Prostate gland (tissue), 2 donors: ENCODE data around the gene ERICH3. TPM values are rescaled to one million over a fixed set of nuclear protein-coding genes. Genes with fewer than 3 reads are reported as not detected.
"Not testable (repeated sequence)": the region's sequence is repeated elsewhere in the genome, so short reads cannot be mapped to it uniquely, and the experiment has no call there.

ENCODE experiments used
- DNase-seq: peaks from one replicate; pipeline ENCODE4 v3.0.0-alpha.2; 2019; ENCODE audit warnings: low spot score
- H3K27ac ChIP-seq, 2 donors: fragments of 200-600 bp; sonication (generic); 2 replicates each; pipeline ENCODE4 v1.5.1; 2017 to 2019
- H3K27me3 ChIP-seq: fragments of 200-600 bp; sonication (generic); replicated peaks from 2 replicates; pipeline ENCODE4 v1.5.1; 2019; ENCODE audit not compliant: insufficient read depth
- H3K36me3 ChIP-seq, 2 donors: fragments of 200-600 bp; sonication (generic); 1 replicate in 1 of 2; 2 replicates in 1 of 2; pipeline versions ENCODE4 v1.5.1 to v1.8.1; 2017 to 2019
- H3K4me1 ChIP-seq: fragments of 200-600 bp; sonication (generic); replicated peaks from 2 replicates; pipeline ENCODE4 v1.5.1; 2019
- H3K4me3 ChIP-seq, 2 donors: fragments of 200-600 bp; sonication (generic); 2 replicates each; pipeline ENCODE4 v1.5.1; 2017 to 2019
- H3K9me3 ChIP-seq: fragments of 200-600 bp; sonication (generic); 2 replicates; pipeline ENCODE4 v1.5.1; 2017
- POLR2A ChIP-seq: fragments of 450-650 bp; IDR thresholded peaks from one replicate; pipeline ENCODE4 v1.6.1; 2016; ENCODE audit warnings: antibody characterized with exemption, mild to moderate bottlenecking
- POLR2AphosphoS5 ChIP-seq: sonication (generic); formaldehyde crosslinking; IDR thresholded peaks from one replicate; pipeline ENCODE4 v1.6.1; 2017; ENCODE audit warnings: antibody characterized with exemption
- WGBS: methylation state at CpG from one replicate; pipeline ENCODE4 v1.1.5; 2018; 5-methylcytosine and 5-hydroxymethylcytosine counted together
- intact Hi-C: fragments of 100-400 bp; cut with DNase I; formaldehyde crosslinking; loops from one replicate; pipeline ENCODE4 v1.14.2; 2022
- total RNA-seq, 2 donors: library from RNA; depleted of rRNA; stranded (reverse); fragments of >200 nt; gene quantifications; one replicate each; pipeline ENCODE4 v1.1.0, GENCODE V29; 2016
- TF ChIP-seq, protein P1 (sequence below), 4 experiments: fragments of 200-600 bp in 2 of 4; fragments of 450-650 bp in 2 of 4; sonication (generic) in 2 of 4; IDR thresholded peaks; 1 replicate in 3 of 4; 2 replicates in 1 of 4; pipeline ENCODE4 v1.5.1; 2016 to 2019; ENCODE audit warnings: antibody characterized with exemption in 4 of 4, mild to moderate bottlenecking in 2 of 4, moderate library complexity in 2 of 4

ERICH3 gene
- total RNA-seq, 2 donors from 2014 or later = 3.3 TPM; not detected in 1

DNA sequence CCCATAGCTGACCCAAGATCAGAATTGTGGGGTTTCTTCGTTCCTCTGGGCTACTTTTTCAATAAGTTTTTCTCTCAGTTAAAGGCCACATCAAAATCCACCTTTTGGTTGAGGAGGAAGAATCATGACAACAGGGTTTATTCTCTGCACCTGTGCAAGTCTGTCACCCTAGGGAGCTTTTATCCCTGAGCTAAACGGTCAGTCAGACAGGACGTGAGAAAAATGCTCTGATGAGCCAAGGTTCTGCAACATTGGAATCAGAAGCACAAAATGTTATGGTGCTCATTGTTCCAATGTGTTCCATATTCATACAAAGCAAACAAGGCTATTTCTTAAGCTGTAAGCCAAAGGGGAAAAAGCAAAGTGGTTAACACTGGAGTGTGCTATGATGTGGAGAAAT lies 7.4 kb upstream of the ERICH3 start:
- no peaks in the 10 kb centered on the region for H3K36me3 ChIP-seq
- DNase-seq = no peak
- TF ChIP-seq POLR2AphosphoS5 (no peak), POLR2A (no peak)
- TF ChIP-seq, protein P1, sequence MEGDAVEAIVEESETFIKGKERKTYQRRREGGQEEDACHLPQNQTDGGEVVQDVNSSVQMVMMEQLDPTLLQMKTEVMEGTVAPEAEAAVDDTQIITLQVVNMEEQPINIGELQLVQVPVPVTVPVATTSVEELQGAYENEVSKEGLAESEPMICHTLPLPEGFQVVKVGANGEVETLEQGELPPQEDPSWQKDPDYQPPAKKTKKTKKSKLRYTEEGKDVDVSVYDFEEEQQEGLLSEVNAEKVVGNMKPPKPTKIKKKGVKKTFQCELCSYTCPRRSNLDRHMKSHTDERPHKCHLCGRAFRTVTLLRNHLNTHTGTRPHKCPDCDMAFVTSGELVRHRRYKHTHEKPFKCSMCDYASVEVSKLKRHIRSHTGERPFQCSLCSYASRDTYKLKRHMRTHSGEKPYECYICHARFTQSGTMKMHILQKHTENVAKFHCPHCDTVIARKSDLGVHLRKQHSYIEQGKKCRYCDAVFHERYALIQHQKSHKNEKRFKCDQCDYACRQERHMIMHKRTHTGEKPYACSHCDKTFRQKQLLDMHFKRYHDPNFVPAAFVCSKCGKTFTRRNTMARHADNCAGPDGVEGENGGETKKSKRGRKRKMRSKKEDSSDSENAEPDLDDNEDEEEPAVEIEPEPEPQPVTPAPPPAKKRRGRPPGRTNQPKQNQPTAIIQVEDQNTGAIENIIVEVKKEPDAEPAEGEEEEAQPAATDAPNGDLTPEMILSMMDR (IDR thresholded peaks at IDR 0.05) = no peak
- intact Hi-C loops = no loop called here
- no peaks in the 10 kb centered on the region for H3K9me3 ChIP-seq
- H3K4me3 ChIP-seq = no peak overlapping the region
- WGBS = 52% methylated on average over 3 of the region's 3 CpGs
- no peaks in the 10 kb centered on the region for H3K4me1 ChIP-seq
- H3K27ac ChIP-seq = no peak overlapping the region
- H3K27me3 ChIP-seq = no peaks in the 10 kb centered on the region

DNA sequence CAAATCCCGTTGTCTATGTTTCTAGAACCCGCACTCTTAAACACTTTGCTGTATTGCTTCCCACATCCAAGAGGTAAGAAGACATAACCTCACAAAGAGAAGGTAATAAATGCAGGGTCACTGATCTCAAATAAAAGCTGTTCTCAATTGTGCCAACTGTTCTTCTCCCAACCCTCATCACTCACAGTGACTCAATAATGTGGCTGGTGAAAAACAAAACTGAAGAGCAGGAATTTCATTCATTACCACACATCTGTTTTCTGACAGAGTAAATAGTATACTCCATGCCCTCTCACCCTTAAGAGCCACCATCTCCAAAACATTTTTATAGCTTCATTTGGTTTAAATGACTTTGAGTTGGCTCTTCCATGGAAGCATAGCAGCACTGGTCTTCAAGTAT lies 6.2 kb upstream of the ERICH3 start:
- TF ChIP-seq POLR2A = no peak
- TF ChIP-seq, protein P1 (IDR thresholded peaks at IDR 0.05) = no peak

DNA sequence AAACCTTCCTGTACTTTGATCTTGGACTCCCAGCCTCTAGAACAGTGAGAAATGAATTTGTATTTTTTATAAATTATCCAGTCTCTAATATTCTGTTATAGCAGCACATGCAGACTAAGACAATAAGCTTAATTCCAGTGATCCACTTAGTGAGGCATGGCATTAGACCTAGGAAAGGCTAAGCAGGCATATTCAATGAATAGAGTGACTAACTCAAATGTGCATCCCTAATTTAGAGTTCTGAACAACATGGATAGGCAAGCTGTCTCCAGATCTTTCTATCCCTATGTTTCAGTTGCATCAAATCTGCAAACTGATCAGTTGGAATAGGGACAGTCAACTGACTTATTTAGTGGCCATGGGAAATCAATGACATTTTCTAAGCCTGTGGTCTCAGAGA lies 4.3 kb upstream of the ERICH3 start:
- H3K4me3 ChIP-seq = no peak overlapping the region
- intact Hi-C loops = no loop called here
- TF ChIP-seq, protein P1 (IDR thresholded peaks at IDR 0.05) = no peak
- TF ChIP-seq POLR2A (no peak), POLR2AphosphoS5 (no peak)
- H3K9me3 ChIP-seq = no peaks in the 10 kb centered on the region
- H3K27ac ChIP-seq = no peak overlapping the region
- H3K36me3 ChIP-seq = no peaks in the 10 kb centered on the region
- no peaks in the 10 kb centered on the region for H3K27me3 ChIP-seq
- no peaks in the 10 kb centered on the region for H3K4me1 ChIP-seq
- DNase-seq = no peak

More for the DNA sequence above, 6.2 kb upstream of the ERICH3 start:
- no peaks in the 10 kb centered on the region for H3K27me3 ChIP-seq
- intact Hi-C loops = no loop called here
- no peaks in the 10 kb centered on the region for H3K36me3 ChIP-seq
- no peak for DNase-seq
- no peaks in the 10 kb centered on the region for H3K9me3 ChIP-seq
- no peak overlapping the region for H3K4me3 ChIP-seq
- WGBS = 83% methylated on average over 2 of the region's 2 CpGs
- no peak overlapping the region for H3K27ac ChIP-seq
- H3K4me1 ChIP-seq = no peaks in the 10 kb centered on the region

DNA sequence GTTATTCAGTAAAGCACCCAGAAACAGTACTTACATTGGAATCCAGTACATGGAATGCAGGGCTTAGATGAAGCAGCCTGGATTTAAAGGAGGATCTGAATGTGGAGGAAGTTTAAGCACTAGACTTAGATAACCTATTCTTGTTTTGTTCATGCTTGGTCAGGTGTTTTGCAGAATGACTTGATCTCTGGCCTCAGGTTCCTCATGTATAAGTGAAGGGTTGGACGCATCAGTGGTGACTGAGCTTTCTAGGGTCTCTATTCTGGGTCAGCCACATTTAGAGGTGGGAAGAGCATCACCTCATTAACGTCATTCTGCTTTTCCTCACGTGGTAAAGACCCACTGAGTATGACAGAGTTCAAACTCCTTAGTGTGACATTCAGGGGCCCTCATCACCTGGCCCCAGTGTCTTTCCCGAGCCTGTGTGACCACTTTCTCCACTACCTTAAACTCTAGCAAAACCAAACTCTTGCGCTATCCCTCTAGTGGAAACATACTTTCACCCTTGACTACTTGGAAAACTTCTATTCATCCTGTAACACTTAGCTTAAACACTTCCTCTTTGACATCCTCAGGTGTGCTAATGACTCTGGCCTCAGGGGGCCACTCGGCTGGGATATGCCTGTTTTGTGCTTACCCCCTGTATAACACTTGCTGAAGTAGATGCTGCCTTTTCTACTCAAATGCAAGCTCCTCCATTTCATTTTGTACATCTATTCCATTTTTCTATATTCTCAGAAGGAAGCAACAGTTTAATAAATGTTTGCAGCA lies 871 bp upstream of the ERICH3 start:
- Histone ChIP-seq H3K27ac (no peak overlapping the region), H3K27me3 (no peaks in the 10 kb centered on the region), H3K4me1 (no peaks in the 10 kb centered on the region), H3K36me3 (no peaks in the 10 kb centered on the region), H3K4me3 (no peak overlapping the region), H3K9me3 (no peaks in the 10 kb centered on the region)
- intact Hi-C loops = no loop called here
- no peak for DNase-seq
- 78% methylated on average over 6 of the region's 6 CpGs for WGBS
- TF ChIP-seq POLR2AphosphoS5 = no peak
- TF ChIP-seq, protein P1 (IDR thresholded peaks at IDR 0.05) = no peak
- TF ChIP-seq POLR2A = no peak

DNA sequence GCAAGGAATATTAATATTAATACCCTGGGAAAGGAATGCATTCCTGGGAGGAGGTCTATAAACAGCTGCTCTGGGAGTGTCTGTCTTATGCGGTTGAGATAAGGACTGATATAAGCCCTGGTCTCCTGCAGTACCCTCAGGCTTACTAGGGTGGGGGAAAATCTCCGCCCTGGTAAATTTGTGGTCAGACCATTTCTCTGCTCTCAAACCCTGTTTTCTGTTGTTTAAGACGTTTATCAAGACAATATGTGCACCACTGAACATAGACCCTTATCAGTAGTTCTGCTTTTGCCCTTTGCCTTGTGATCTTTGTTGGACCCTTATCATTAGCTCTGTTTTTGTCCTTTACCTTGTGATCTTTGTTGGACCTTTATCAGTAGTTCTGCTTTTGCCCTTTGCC lies 2.7 kb downstream of the ERICH3 start:
- 92% methylated on average over 3 of the region's 3 CpGs for WGBS
- H3K27me3 ChIP-seq, H3K9me3 ChIP-seq, intact Hi-C loops, H3K4me3 ChIP-seq, DNase-seq, H3K4me1 ChIP-seq, H3K27ac ChIP-seq, H3K36me3 ChIP-seq: not testable (repeated sequence)
